Esophagus squamous epithelium (tissue), 4 donors: Measurements from ENCODE around the gene PRKCE.

ENCODE experiments used
- CTCF ChIP-seq, 6 experiments: fragments of 450-650 bp in 4 of 6; fragments of 200-600 bp in 2 of 6; sonication (generic) in 2 of 6; IDR thresholded peaks; one replicate each; pipeline ENCODE4 v1.5.1; 2016 to 2019; ENCODE audit warnings: antibody characterized with exemption in 6 of 6, mild to moderate bottlenecking in 4 of 6, moderate library complexity in 4 of 6
- POLR2A ChIP-seq, 4 donors: fragments of 450-650 bp; IDR thresholded peaks; one replicate each; pipeline ENCODE4 v1.6.1; 2017; ENCODE audit warnings: antibody characterized with exemption in 4 of 4, mild to moderate bottlenecking in 4 of 4, moderate library complexity in 3 of 4

GRCh38 chr2:45654250-45654649, 2.8 kb downstream of the PRKCE start:
- TF ChIP-seq CTCF (IDR thresholded peaks at IDR 0.05) (no peak), POLR2A (IDR thresholded peaks at IDR 0.05) (no peak)
